T-helper 2 cell treated with Interferon-gamma antibody and Interleukin-4, amounts not matched to agents 100 ng/mL and 5 ng/mL, for 36 hours (primary cell): Measurements from ENCODE around the gene EIF2A. TPM values are rescaled to one million over a fixed set of nuclear protein-coding genes. Genes with fewer than 3 reads are reported as not detected.

Experiments used
- intact Hi-C: fragments of 100-400 bp; cut with micrococcal nuclease; formaldehyde crosslinking; loops from one replicate; pipeline ENCODE4 v1.15.1; 2023
- total RNA-seq: library from RNA; stranded (reverse); gene quantifications from 2 replicates; pipeline ENCODE4 v1.2.3, GENCODE V29; 2022

Gene EIF2A
- total RNA-seq, 1 donor from 2014 or later: 95.3 TPM

DNA sequence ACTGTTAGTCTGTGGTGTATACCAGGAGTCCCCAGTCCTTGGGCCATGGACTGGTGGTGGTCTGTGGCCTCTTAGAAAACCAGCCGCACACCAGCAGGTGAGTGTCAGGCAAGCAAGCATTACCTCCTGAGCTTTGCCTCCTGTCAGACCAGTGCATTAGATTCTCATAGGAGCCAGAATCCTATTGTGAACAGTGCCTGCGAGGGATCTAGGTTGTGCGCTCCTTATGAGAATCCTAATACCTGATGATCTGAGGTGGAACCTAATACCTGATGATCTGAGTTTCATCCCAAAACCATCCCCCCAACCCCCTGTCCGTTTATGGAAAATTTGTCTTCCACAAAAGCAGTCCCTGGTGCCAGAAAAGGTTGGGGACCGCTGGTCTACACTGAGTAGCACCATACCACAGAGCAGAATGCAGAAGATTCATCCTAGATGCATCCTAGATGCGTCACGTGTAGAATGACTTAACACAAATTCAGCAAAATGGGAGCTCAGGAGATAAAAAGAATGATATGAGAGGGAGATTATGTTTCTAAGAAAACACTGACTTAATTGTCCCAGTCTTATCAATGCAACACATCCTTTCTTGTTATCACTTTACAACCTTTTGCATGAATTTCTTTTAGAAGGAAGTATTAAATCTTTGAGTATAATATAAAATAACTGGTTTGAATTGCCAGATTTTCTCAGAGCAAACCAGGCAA lies 85.1 kb downstream of the EIF2A start:
- intact Hi-C loops: no loop called here

- intact Hi-C loops: no loop called here
Measured at GRCh38 chr3:150635076-150635475, 88.5 kb downstream of the EIF2A start.

- intact Hi-C loops: no loop called here
Measured at GRCh38 chr3:150635526-150635925, 88.9 kb downstream of the EIF2A start.

Other genes starting within 250 kb of the EIF2A start
- gene TSC22D2, start 138.5 kb upstream of the EIF2A start, total RNA-seq: 17.1 and 18.4 TPM in 2 replicates
- gene SERP1, start 291 bp upstream of the EIF2A start, total RNA-seq: 88.3 and 90.3 TPM in 2 replicates
- gene SELENOT, start 56.5 kb downstream of the EIF2A start, total RNA-seq: 120 and 128 TPM in 2 replicates
- gene ERICH6, start 157.1 kb downstream of the EIF2A start, total RNA-seq: not detected in 2 replicates
- gene SIAH2, start 216.4 kb downstream of the EIF2A start, total RNA-seq: 31.5 and 33.4 TPM in 2 replicates